Activated CD8-positive, alpha-beta T cell treated with anti-CD3 and anti-CD28 coated beads for 36 hours (primary cell): ENCODE measurements around the gene RBX1. TPM values are rescaled to one million over a fixed set of nuclear protein-coding genes. Genes with fewer than 3 reads are reported as not detected.
"Not testable (repeated sequence)": the region's sequence is repeated elsewhere in the genome, so short reads cannot be mapped to it uniquely, and the experiment has no call there.

Source experiments
- ATAC-seq: fragments of 200-7000 bp; cut with Tn5 transposase; one replicate; pipeline ENCODE4 v1.10.0; 2021; ENCODE audit warnings: mild to moderate bottlenecking, moderate library complexity
- CTCF ChIA-PET: fragments of 350-600 bp; sonication (Branson Sonifier 250); formaldehyde crosslinking; loops from one replicate; lab custom pipeline; 2021; ENCODE audit warnings: antibody characterized with exemption; lab: Charles Lee
- POLR2A ChIA-PET: fragments of 350-600 bp; sonication (Branson Sonifier 250); formaldehyde crosslinking; loops from one replicate; lab custom pipeline; 2021; ENCODE audit warnings: antibody characterized with exemption; lab: Charles Lee
- DNase-seq: peaks from one replicate; pipeline ENCODE4 v3.0.0-alpha.2; 2020
- H3K27ac Mint-ChIP-seq: one replicate; pipeline ENCODE4 v1.8.0; 2021; ENCODE audit warnings: mild to moderate bottlenecking, mixed read lengths
- H3K27me3 Mint-ChIP-seq: one replicate; pipeline ENCODE4 v1.8.0; 2021; ENCODE audit warnings: mixed read lengths
- H3K36me3 Mint-ChIP-seq: one replicate; pipeline ENCODE4 v1.8.0; 2021; ENCODE audit warnings: low read depth, mixed read lengths
- H3K4me1 Mint-ChIP-seq: one replicate; pipeline ENCODE4 v1.8.0; 2021; ENCODE audit warnings: low read depth, mixed read lengths
- H3K4me3 Mint-ChIP-seq: one replicate; pipeline ENCODE4 v1.8.0; 2021; ENCODE audit warnings: mild to moderate bottlenecking, moderate library complexity, mixed read lengths
- H3K9me3 Mint-ChIP-seq: one replicate; pipeline ENCODE4 v1.8.0; 2021; ENCODE audit warnings: mixed read lengths
- intact Hi-C: fragments of 100-400 bp; cut with micrococcal nuclease; formaldehyde crosslinking; loops from one replicate; pipeline ENCODE4 v1.10.0; 2022
- total RNA-seq, 2 experiments: library from RNA; stranded (reverse); gene quantifications; one replicate each; pipeline ENCODE4 v1.2.3, GENCODE V29; 2021
- TF ChIP-seq, protein P1 (sequence below): fragments of 200-600 bp; IDR thresholded peaks from one replicate; pipeline ENCODE4 v1.8.0; 2022; ENCODE audit warnings: antibody characterized with exemption, mild to moderate bottlenecking

The RBX1 gene
- 10 to 100 TPM; 90.4 to 92.8 TPM for total RNA-seq

DNA sequence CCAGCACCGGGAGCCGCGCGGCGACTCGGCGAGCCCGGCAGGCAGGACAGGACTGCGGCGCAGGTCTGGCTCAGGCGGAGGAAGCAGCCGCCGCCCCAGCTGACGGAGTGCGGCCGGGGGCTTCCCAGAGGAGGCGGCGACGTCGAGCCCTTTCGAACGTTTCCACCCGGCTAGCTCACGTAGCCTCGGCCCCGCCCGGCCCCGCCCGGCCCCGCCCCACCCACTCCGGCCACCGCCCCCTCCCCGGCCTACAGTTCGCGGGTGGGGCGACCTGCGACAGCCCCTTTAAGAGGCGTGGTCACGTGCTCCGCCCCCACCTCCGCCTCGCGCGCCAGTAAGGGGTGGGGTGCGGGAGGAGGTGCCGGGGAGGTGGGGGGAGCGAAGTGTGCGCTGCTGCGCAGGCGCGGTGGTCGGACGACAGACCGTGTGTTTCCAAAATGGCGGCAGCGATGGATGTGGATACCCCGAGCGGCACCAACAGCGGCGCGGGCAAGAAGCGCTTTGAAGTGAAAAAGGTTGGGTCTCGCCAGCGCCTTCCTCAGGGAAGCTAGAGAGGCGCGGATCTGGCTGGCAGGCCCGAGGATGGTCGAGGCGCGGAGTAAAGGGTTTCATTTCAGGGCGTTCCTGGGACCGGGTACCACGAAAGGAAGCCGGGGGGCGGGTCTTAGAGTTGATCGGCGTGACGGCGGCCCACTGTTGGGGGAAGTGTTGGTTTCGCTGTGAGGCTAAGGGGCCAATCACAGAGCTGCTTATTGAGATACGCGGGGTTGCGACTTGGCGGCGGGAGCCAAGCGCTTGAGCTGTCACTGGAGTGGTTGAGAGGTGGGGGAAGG, at the start of gene RBX1:
RBX1 (plus strand) TSS at position 417 of the 833 bp plus-strand sequence; CDS start at position 438, 21 bp downstream.
- H3K36me3 Mint-ChIP-seq: peaks cover 32% of the 10 kb centered on the region
- CTCF ChIA-PET: interaction anchor here (0.8 to 2.0 kb wide), 3 partner anchors 29 to 286 kb away, joined by 3 to 14 read pairs (median 4); partner anchors contain the start of gene EP300
- ATAC-seq (peak; percentile 87), DNase-seq (peak; percentile 99)
- POLR2A ChIA-PET: interaction anchor here (0.8 to 2.4 kb wide), 15 partner anchors 9 to 350 kb away, joined by 3 to 22 read pairs (median 6); partner anchors contain the start of genes EP300, RANGAP1, ST13 and XPNPEP3
- intact Hi-C loops: loop anchor here (1.0 kb wide), 1 partner anchor 140 kb away; no protein-coding TSS in a partner anchor
- no peaks in the 10 kb centered on the region for H3K27me3 Mint-ChIP-seq
- TF ChIP-seq, protein P1, sequence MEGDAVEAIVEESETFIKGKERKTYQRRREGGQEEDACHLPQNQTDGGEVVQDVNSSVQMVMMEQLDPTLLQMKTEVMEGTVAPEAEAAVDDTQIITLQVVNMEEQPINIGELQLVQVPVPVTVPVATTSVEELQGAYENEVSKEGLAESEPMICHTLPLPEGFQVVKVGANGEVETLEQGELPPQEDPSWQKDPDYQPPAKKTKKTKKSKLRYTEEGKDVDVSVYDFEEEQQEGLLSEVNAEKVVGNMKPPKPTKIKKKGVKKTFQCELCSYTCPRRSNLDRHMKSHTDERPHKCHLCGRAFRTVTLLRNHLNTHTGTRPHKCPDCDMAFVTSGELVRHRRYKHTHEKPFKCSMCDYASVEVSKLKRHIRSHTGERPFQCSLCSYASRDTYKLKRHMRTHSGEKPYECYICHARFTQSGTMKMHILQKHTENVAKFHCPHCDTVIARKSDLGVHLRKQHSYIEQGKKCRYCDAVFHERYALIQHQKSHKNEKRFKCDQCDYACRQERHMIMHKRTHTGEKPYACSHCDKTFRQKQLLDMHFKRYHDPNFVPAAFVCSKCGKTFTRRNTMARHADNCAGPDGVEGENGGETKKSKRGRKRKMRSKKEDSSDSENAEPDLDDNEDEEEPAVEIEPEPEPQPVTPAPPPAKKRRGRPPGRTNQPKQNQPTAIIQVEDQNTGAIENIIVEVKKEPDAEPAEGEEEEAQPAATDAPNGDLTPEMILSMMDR: no peak
- peaks cover 22% of the 10 kb centered on the region for H3K4me1 Mint-ChIP-seq
- H3K27ac Mint-ChIP-seq: peak within 1 kb of the TSS; percentile 100
- no peaks in the 10 kb centered on the region for H3K9me3 Mint-ChIP-seq
- peak within 1 kb of the TSS; percentile 98 for H3K4me3 Mint-ChIP-seq

DNA sequence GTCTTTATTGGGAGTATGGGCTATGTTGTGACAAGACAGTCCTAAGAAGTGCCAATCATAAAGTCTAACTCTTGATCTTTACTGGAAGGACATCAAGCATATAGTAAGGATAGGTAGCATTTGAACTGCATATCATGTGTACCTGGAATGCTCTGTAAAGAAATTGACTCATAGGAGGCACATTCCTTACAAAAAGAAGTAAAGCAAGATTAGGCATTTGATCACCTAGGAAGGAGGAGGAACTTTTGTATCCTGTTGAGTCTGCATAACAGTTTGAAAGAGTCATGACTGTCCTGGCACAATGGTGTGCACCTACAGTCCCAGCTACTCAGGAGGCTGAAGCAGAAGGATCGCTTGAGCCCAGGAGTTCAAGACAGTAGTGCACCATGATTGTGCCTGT, 47.1 kb upstream of the RBX1 start:
- POLR2A ChIA-PET: interaction anchor here (0.6 kb wide), 1 partner anchor 349 kb away, joined by 3 read pairs; no protein-coding TSS in a partner anchor
- intact Hi-C loops: no loop called here
- Mint-ChIP-seq H3K36me3 (peaks cover 5% of the 10 kb centered on the region), H3K27ac (no peak overlapping the region), H3K4me3 (no peak overlapping the region), H3K4me1 (peaks cover 4% of the 10 kb centered on the region), H3K27me3 (no peaks in the 10 kb centered on the region), H3K9me3 (no peaks in the 10 kb centered on the region)
- DNase-seq (no peak), ATAC-seq (no peak)
- CTCF ChIA-PET: interaction anchor here (2.7 kb wide), 1 partner anchor 18 kb away, joined by 7 read pairs; no protein-coding TSS in a partner anchor
- TF ChIP-seq, protein P1: no peak

DNA sequence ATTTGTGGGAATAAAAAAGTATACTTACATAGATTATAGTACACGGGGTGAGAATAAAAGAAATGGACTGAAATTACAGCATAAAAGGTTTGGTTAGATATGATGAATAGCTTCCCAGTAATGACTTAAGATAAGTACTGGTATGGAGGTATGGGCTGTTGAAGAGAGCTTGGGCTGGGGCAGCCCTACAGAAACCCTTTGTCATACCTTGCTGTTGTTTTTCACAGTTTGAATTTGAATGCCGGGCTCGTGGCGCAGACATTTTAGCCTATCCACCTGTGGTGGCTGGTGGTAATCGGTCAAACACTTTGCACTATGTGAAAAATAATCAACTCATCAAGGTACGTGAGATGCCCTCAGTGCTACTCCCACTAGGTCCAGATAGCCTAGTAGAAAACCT, 42.3 kb upstream of the RBX1 start:
- TF ChIP-seq, protein P1: no peak
- no peaks in the 10 kb centered on the region for H3K4me1 Mint-ChIP-seq
- CTCF ChIA-PET: interaction anchor here (1.1 to 4.1 kb wide), 5 partner anchors 10 to 329 kb away, joined by 3 to 29 read pairs (median 4); no protein-coding TSS in a partner anchor
- ATAC-seq (no peak), DNase-seq (no peak)
- no peaks in the 10 kb centered on the region for H3K9me3 Mint-ChIP-seq
- intact Hi-C loops: no loop called here
- POLR2A ChIA-PET: no interaction called here
- H3K27ac Mint-ChIP-seq: no peak overlapping the region
- peaks cover 9% of the 10 kb centered on the region for H3K36me3 Mint-ChIP-seq
- no peak overlapping the region for H3K4me3 Mint-ChIP-seq
- no peaks in the 10 kb centered on the region for H3K27me3 Mint-ChIP-seq

DNA sequence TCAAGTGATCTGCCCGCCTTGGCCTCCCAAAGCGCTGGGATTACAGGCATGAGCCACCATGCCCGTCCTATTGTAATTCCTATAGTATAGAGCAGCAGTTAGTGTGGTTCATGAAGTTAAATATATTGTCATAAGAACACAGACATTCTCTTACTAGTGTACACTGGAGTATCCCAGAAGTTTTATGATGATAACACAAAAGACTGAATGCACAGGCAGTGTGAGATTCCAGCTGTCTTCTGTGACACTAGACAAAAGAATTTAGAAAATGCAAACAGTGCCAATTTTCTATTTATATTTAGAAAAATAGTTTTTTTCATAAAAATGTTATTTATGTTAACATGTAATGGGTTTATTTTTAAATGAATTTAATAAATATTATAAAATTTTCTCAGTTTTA, 39.4 kb upstream of the RBX1 start:
- Mint-ChIP-seq H3K27me3 (no peaks in the 10 kb centered on the region), H3K4me1 (no peaks in the 10 kb centered on the region), H3K4me3 (no peak overlapping the region), H3K27ac (no peak overlapping the region), H3K36me3 (peaks cover 13% of the 10 kb centered on the region), H3K9me3 (no peaks in the 10 kb centered on the region)
- intact Hi-C loops: no loop called here
- ChIA-PET CTCF (interaction anchor here (1.0 kb wide), 1 partner anchor 11 kb away, joined by 4 read pairs; no protein-coding TSS in a partner anchor), POLR2A (no interaction called here)
- TF ChIP-seq, protein P1: no peak
- no peak for DNase-seq
- ATAC-seq: no peak

GRCh38 chr22:40912987-40913386, 38.2 kb upstream of the RBX1 start:
- ATAC-seq, DNase-seq, H3K9me3 Mint-ChIP-seq, POLR2A ChIA-PET, H3K27ac Mint-ChIP-seq, H3K4me1 Mint-ChIP-seq, H3K27me3 Mint-ChIP-seq, H3K4me3 Mint-ChIP-seq, intact Hi-C loops: not testable (repeated sequence)
- peaks cover 13% of the 10 kb centered on the region for H3K36me3 Mint-ChIP-seq
- CTCF ChIA-PET: interaction anchor here (2.5 kb wide), 1 partner anchor 10 kb away, joined by 12 read pairs; no protein-coding TSS in a partner anchor
